Esophagus muscularis mucosa (tissue), 4 donors: ENCODE data around the gene MZB1. TPM values are rescaled to one million over a fixed set of nuclear protein-coding genes. Genes with fewer than 3 reads are reported as not detected.

ENCODE experiments used
- DNase-seq: peaks from one replicate; pipeline ENCODE4 v3.0.0-alpha.2; 2017; ENCODE audit errors: extremely low spot score
- H3K27ac ChIP-seq, 4 donors: fragments of 200-600 bp; sonication (generic); replicated peaks in 1 of 4; 1 replicate in 3 of 4; 2 replicates in 1 of 4; pipeline ENCODE4 v1.5.1; 2016 to 2019; ENCODE audit warnings: mild to moderate bottlenecking in 1 of 4
- H3K27me3 ChIP-seq, 4 donors: fragments of 200-600 bp; sonication (generic); one replicate each; pipeline versions ENCODE4 v1.5.1 to v1.6.0; 2016 to 2019
- H3K36me3 ChIP-seq, 4 donors: fragments of 200-600 bp; sonication (generic); one replicate each; pipeline ENCODE4 v1.5.1; 2016 to 2019
- H3K4me1 ChIP-seq, 4 donors: fragments of 200-600 bp; sonication (generic); one replicate each; pipeline ENCODE4 v1.5.1; 2016 to 2019
- H3K4me3 ChIP-seq, 4 donors: fragments of 200-600 bp; sonication (generic); 1 replicate in 2 of 4; 2 replicates in 2 of 4; pipeline ENCODE4 v1.5.1; 2016 to 2019; ENCODE audit warnings: mild to moderate bottlenecking in 4 of 4, moderate library complexity in 1 of 4
- H3K9me3 ChIP-seq, 4 donors: fragments of 200-600 bp; sonication (generic); 1 replicate in 3 of 4; 2 replicates in 1 of 4; pipeline ENCODE4 v1.5.1; 2016 to 2019
- EP300 ChIP-seq: sonication (generic); formaldehyde crosslinking; IDR thresholded peaks from one replicate; pipeline ENCODE4 v1.6.1; 2017; ENCODE audit warnings: antibody characterized with exemption
- POLR2A ChIP-seq: fragments of 450-650 bp; IDR thresholded peaks from one replicate; pipeline ENCODE4 v1.6.1; 2017; ENCODE audit warnings: antibody characterized with exemption, moderate library complexity, mild to moderate bottlenecking, low read depth
- POLR2AphosphoS5 ChIP-seq, 2 donors: sonication (generic); formaldehyde crosslinking; IDR thresholded peaks; one replicate each; pipeline ENCODE4 v1.6.1; 2017; ENCODE audit warnings: antibody characterized with exemption in 2 of 2
- WGBS: methylation state at CpG from one replicate; pipeline ENCODE4 v1.1.5; 2018; 5-methylcytosine and 5-hydroxymethylcytosine counted together
- intact Hi-C: fragments of 100-400 bp; cut with DNase I; formaldehyde crosslinking; loops from one replicate; pipeline ENCODE4 v1.15.1; 2023
- total RNA-seq, 4 donors: library from RNA; depleted of rRNA; stranded (reverse); fragments of >200 nt; gene quantifications; one replicate each; pipeline versions ENCODE4 v1.1.0 to v1.2.1, GENCODE V29; 2016
- TF ChIP-seq, protein P1 (sequence below), 3 experiments: fragments of 200-600 bp in 2 of 3; fragments of 450-650 bp in 1 of 3; sonication (generic) in 2 of 3; IDR thresholded peaks; one replicate each; pipeline ENCODE4 v1.5.1; 2017 to 2019; ENCODE audit warnings: antibody characterized with exemption in 3 of 3, mild to moderate bottlenecking in 2 of 3, moderate library complexity in 1 of 3

Gene MZB1
- total RNA-seq, 4 donors from 2014 or later, result 0.78 to 0.99 TPM; not detected in 2

DNA sequence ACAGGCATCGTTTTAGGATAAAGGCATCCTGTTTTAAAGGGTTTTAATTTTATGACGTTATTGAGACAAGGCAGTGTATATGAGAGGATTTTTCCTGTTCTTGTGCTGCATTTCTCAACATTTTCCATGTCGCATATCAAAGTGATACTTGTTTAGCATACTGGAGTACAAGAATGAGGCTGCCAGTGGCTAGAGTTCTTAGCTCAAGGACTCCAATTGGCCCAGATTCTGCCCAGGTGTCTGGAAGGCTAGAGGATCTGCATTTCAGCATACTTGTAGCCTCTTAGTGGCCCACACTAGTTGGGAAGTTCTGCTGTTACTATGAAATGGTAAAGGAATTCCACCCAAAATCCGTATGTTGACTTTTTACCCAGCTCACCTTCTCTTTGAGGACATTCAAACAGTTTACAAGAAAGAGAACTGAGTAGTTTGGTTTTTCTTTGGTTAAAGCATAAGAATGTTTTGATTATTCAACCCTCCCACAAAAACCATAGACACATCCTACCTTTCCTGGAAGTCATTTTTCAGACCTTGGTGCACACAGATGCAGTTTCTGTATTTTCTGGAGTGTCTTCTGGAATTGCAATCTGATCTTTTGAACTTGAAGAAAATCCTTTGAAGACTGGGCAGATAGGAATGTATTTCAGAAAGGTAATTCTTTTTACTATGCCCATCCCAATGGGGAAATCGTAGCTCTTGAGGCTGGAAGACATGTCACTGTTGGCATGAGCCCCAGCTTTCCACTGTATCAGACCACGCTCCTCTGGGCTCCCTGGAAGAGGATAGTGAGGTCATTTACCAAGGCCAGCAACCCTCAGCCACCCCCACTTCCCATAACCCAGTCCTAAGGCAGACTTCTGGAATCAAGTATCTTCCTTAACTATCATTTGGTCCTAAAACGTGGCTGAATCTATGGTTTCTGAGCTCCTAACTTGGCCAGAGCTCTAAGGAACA lies 18.0 kb downstream of the MZB1 start:
- H3K9me3 ChIP-seq, result no peaks in the 10 kb centered on the region
- peaks cover 6 to 75% (median 45%) of the 10 kb centered on the region in 4 donors for H3K36me3 ChIP-seq
- 79% methylated on average over 7 of the region's 7 CpGs for WGBS
- H3K27ac ChIP-seq, result no peak overlapping the region
- intact Hi-C loops, result no loop called here
- H3K27me3 ChIP-seq, result no peaks in the 10 kb centered on the region
- no peak overlapping the region for H3K4me3 ChIP-seq
- H3K4me1 ChIP-seq, result peaks cover 16 to 23% (median 17%) of the 10 kb centered on the region in 4 donors
- TF ChIP-seq POLR2A (no peak), EP300 (no peak), POLR2AphosphoS5 (IDR thresholded peaks at IDR 0.05) (no peak)
- TF ChIP-seq, protein P1, sequence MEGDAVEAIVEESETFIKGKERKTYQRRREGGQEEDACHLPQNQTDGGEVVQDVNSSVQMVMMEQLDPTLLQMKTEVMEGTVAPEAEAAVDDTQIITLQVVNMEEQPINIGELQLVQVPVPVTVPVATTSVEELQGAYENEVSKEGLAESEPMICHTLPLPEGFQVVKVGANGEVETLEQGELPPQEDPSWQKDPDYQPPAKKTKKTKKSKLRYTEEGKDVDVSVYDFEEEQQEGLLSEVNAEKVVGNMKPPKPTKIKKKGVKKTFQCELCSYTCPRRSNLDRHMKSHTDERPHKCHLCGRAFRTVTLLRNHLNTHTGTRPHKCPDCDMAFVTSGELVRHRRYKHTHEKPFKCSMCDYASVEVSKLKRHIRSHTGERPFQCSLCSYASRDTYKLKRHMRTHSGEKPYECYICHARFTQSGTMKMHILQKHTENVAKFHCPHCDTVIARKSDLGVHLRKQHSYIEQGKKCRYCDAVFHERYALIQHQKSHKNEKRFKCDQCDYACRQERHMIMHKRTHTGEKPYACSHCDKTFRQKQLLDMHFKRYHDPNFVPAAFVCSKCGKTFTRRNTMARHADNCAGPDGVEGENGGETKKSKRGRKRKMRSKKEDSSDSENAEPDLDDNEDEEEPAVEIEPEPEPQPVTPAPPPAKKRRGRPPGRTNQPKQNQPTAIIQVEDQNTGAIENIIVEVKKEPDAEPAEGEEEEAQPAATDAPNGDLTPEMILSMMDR (IDR thresholded peaks at IDR 0.05), result no peak
- DNase-seq, result no peak

DNA sequence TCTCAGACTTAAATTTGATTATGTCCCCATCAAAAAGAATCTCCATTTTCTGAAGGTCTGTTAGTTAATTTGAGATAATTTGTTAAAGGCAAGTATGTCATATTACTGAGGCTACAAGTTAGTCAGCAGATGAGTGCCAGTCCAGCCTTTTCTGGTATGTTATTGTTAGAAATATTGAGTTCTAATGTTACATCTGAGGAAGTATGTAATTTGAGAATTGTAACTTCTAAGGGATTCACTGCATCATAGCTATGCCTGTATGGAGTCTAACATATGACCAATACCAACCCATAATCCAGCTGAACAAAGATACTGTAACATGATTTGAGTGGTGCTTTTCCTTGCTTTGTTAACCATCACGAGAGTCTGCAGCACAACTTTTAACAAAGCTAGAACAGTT lies 20.5 kb downstream of the MZB1 start:
- Histone ChIP-seq H3K9me3 (no peaks in the 10 kb centered on the region), H3K4me1 (peaks cover 12 to 16% (median 12%) of the 10 kb centered on the region in 4 donors), H3K4me3 (no peak overlapping the region), H3K27ac (no peak overlapping the region), H3K27me3 (no peaks in the 10 kb centered on the region), H3K36me3 (peaks cover 29 to 92% (median 70%) of the 10 kb centered on the region in 4 donors)
- TF ChIP-seq, protein P1 (IDR thresholded peaks at IDR 0.05), result no peak
- no peak for TF ChIP-seq EP300
- no peak for TF ChIP-seq POLR2A
- TF ChIP-seq POLR2AphosphoS5 (IDR thresholded peaks at IDR 0.05), result no peak
- 80% methylated on average over 1 of the region's 1 CpG for WGBS
- DNase-seq, result no peak
- intact Hi-C loops, result no loop called here

DNA sequence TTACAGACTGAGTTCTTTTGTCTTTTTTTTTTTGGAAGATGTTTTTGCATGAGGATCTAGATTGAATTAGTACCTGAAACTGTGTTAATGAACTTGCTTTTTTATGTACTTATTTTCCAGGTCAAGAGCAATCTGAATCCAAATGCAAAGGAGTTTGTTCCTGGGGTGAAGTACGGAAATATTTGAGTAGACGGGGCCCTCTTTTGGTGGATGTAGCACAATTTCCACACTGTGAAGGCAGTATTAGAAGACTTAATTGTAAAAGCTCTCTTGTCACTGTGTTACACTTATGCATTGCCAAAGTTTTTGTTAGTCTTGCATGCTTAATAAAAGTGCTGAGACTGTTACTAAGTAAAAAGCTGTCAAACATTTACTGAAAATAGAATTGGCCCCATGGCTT lies 21.1 kb downstream of the MZB1 start:
- DNase-seq, result no peak
- TF ChIP-seq EP300, result no peak
- TF ChIP-seq POLR2AphosphoS5 (IDR thresholded peaks at IDR 0.05), result no peak
- no peak for TF ChIP-seq POLR2A
- TF ChIP-seq, protein P1 (IDR thresholded peaks at IDR 0.05), result no peak
- Histone ChIP-seq H3K4me3 (no peak overlapping the region), H3K9me3 (no peaks in the 10 kb centered on the region), H3K27ac (no peak overlapping the region), H3K36me3 (peaks cover 29 to 98% (median 75%) of the 10 kb centered on the region in 4 donors), H3K4me1 (peaks cover 6 to 13% (median 7%) of the 10 kb centered on the region in 4 donors), H3K27me3 (no peaks in the 10 kb centered on the region)
- WGBS, result 65% methylated on average over 2 of the region's 2 CpGs
- intact Hi-C loops, result no loop called here

DNA sequence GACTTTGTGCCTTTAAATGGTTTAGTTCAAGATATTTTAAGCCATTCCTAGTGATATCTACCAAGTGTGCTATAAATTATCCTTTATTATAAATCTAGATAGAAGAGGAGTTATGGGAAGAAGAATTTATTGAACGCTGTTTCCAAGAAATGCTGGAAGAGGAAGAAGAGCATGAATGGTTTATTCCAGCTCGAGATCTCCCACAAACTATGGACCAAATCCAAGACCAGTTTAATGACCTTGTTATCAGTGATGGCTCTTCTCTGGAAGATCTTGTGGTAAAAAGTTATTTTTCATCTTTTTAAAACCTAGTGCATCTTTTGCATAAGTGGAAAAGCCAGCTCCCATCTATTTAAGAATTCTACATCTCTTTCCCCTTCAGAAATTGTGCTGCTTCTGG lies 25.2 kb downstream of the MZB1 start:
- 61% methylated on average over 2 of the region's 2 CpGs for WGBS
- no peaks in the 10 kb centered on the region for H3K27me3 ChIP-seq
- no peak for TF ChIP-seq POLR2A
- TF ChIP-seq, protein P1 (IDR thresholded peaks at IDR 0.05), result no peak
- no peak for TF ChIP-seq EP300
- TF ChIP-seq POLR2AphosphoS5 (IDR thresholded peaks at IDR 0.05), result no peak
- H3K4me1 ChIP-seq, result peaks cover 3 to 27% (median 13%) of the 10 kb centered on the region in 4 donors
- H3K9me3 ChIP-seq, result no peaks in the 10 kb centered on the region
- H3K27ac ChIP-seq, result no peak overlapping the region
- peaks cover 29 to 67% (median 51%) of the 10 kb centered on the region in 4 donors for H3K36me3 ChIP-seq
- DNase-seq, result no peak
- intact Hi-C loops, result no loop called here
- no peak overlapping the region for H3K4me3 ChIP-seq
